HCT116 (cell line): Measurements from ENCODE around the gene SOX6. TPM values are rescaled to one million over a fixed set of nuclear protein-coding genes. Genes with fewer than 3 reads are reported as not detected.

Experiments used
- ATAC-seq: fragments of 200-7000 bp; cut with Tn5 transposase; 2 replicates; pipeline ENCODE4 v1.9.1; 2020; ENCODE audit warnings: mild to moderate bottlenecking, moderate library complexity
- BruUV-seq: library from RNA; stranded (reverse); fragments of 400-500 nt; replicated peaks from 2 replicates; lab custom pipeline; 2021; lab: Mats Ljungman, UMichigan
- CTCF ChIA-PET: fragments of 300-600 bp; sonication (Branson Sonifier 250); formaldehyde crosslinking; loops from one replicate; lab custom pipeline; 2021; ENCODE audit warnings: antibody characterized with exemption; lab: Charles Lee
- POLR2A ChIA-PET: fragments of 300-600, 350-600 bp; sonication (Branson Sonifier 250); formaldehyde crosslinking; loops from one replicate; lab custom pipeline; 2021; ENCODE audit warnings: antibody characterized with exemption; lab: Charles Lee
- RAD21 ChIA-PET, 2 experiments: fragments of 300-600 bp; sonication (Branson Sonifier 250); formaldehyde crosslinking; loops; one replicate each; lab custom pipeline; 2023; ENCODE audit warnings: low total read pairs in 2 of 2; ENCODE audit not compliant: uncharacterized antibody in 2 of 2, unreplicated experiment in 2 of 2, low non-redundant PET in 1 of 2; lab: Charles Lee
- DNase-seq: peaks from one replicate; pipeline ENCODE4 v3.0.0-alpha.2; 2010; ENCODE audit warnings: low read depth, low spot score
- H2AFZ ChIP-seq: fragments of 200-600 bp; shearing (Covaris generic), sonication (generic); 2 replicates; pipeline ENCODE4 v1.6.1; 2017; ENCODE audit warnings: low read depth, mixed run types, mixed read lengths, antibody characterized with exemption, low read length; ENCODE audit not compliant: poor library complexity, severe bottlenecking
- H3K27ac ChIP-seq: 2 replicates; pipeline ENCODE4 v1.5.1; 2012; ENCODE audit warnings: low read depth, low read length
- H3K27me3 ChIP-seq: fragments of 200-600 bp; sonication (generic); 2 replicates; pipeline ENCODE4 v1.6.1; 2016; ENCODE audit warnings: mixed run types, low read length, mixed read lengths; ENCODE audit not compliant: insufficient read depth
- H3K36me3 ChIP-seq, 2 experiments: fragments of 200-500 bp in 1 of 2; fragments of 200-600 bp in 1 of 2; sonication (Bioruptor generic) in 1 of 2; sonication (generic) in 1 of 2; 2 replicates each; pipeline versions ENCODE4 v1.5.1 to v1.6.1; 2014 to 2016; ENCODE audit warnings: low read length in 2 of 2, inconsistent platforms in 1 of 2, mixed read lengths in 1 of 2, mixed run types in 1 of 2; ENCODE audit not compliant: insufficient read depth in 2 of 2, control insufficient read depth in 1 of 2
- H3K4me1 ChIP-seq, 2 experiments: fragments of 200-600 bp in 1 of 2; sonication (generic) in 1 of 2; 2 replicates each; pipeline versions ENCODE4 v1.5.1 to v1.6.1; 2012 to 2017; ENCODE audit warnings: low read length in 2 of 2, inconsistent platforms in 1 of 2, mild to moderate bottlenecking in 1 of 2, mixed read lengths in 1 of 2, mixed run types in 1 of 2, moderate library complexity in 1 of 2; ENCODE audit not compliant: insufficient read depth in 2 of 2, control insufficient read depth in 1 of 2
- H3K4me2 ChIP-seq: fragments of 200-600 bp; sonication (generic); 2 replicates; pipeline ENCODE4 v1.6.1; 2017; ENCODE audit warnings: mixed run types, low read length, mixed read lengths
- H3K4me3 ChIP-seq, 2 experiments: fragments of 200-600 bp in 1 of 2; sonication (generic) in 1 of 2; replicated peaks in 1 of 2; 2 replicates each; pipeline ENCODE4 v1.5.1; 2011 to 2016; ENCODE audit warnings: low read length in 2 of 2, control low read depth in 1 of 2, low read depth in 1 of 2, mild to moderate bottlenecking in 1 of 2, mixed read lengths in 1 of 2, mixed run types in 1 of 2
- H3K79me2 ChIP-seq: fragments of 200-600 bp; sonication (generic); 2 replicates; pipeline ENCODE4 v1.6.1; 2017; ENCODE audit warnings: mild to moderate bottlenecking, mixed run types, low read length, moderate library complexity, mixed read lengths; ENCODE audit not compliant: insufficient read depth
- H3K9ac ChIP-seq: fragments of 200-600 bp; sonication (generic); 2 replicates; pipeline ENCODE4 v1.6.1; 2016; ENCODE audit warnings: low read length, mixed read lengths
- H3K9me2 ChIP-seq: fragments of 200-600 bp; sonication (generic), shearing (Covaris generic); 2 replicates; pipeline ENCODE4 v1.6.1; 2017; ENCODE audit warnings: mixed run types, mild to moderate bottlenecking, moderate library complexity; ENCODE audit not compliant: insufficient read depth
- H3K9me3 ChIP-seq, 2 experiments: fragments of 200-500 bp in 1 of 2; fragments of 200-600 bp in 1 of 2; sonication (Bioruptor generic) in 1 of 2; sonication (generic) in 1 of 2; 2 replicates each; pipeline ENCODE4 v1.6.1; 2014 to 2017; ENCODE audit warnings: low read length in 2 of 2, mixed read lengths in 2 of 2, inconsistent platforms in 1 of 2, low read depth in 1 of 2, mild to moderate bottlenecking in 1 of 2, mixed run types in 1 of 2, moderate library complexity in 1 of 2; ENCODE audit not compliant: control insufficient read depth in 1 of 2, insufficient read depth in 1 of 2
- H4K20me1 ChIP-seq: fragments of 200-600 bp; sonication (generic), shearing (Covaris generic); 2 replicates; pipeline ENCODE4 v1.6.1; 2017; ENCODE audit warnings: mixed run types, mild to moderate bottlenecking, moderate library complexity; ENCODE audit not compliant: insufficient read depth
- EGR1 ChIP-seq: IDR thresholded peaks from 2 replicates; pipeline ENCODE4 v1.6.1; 2012; ENCODE audit warnings: low read depth
- POLR2A ChIP-seq: IDR thresholded peaks from 2 replicates; pipeline ENCODE4 v1.7.0; 2011; ENCODE audit warnings: borderline replicate concordance; ENCODE audit not compliant: insufficient read depth, insufficient read length; ENCODE audit errors: extremely low read depth
- SIN3A ChIP-seq: IDR thresholded peaks from 2 replicates; pipeline ENCODE4 v1.6.1; 2012; ENCODE audit warnings: low read depth
- SRF ChIP-seq: IDR thresholded peaks from 2 replicates; pipeline ENCODE4 v1.6.1; 2012; ENCODE audit warnings: low read depth
- ZNF274 ChIP-seq: fragments of 200-500 bp; sonication (Bioruptor generic); IDR thresholded peaks from 2 replicates; pipeline ENCODE4 v1.6.1; 2014; ENCODE audit warnings: mild to moderate bottlenecking, low read depth, low read length, inconsistent platforms
- intact Hi-C: fragments of 100-400 bp; cut with micrococcal nuclease; formaldehyde crosslinking; loops from 2 replicates; pipeline ENCODE4 v1.10.0; 2022
- total RNA-seq: library from RNA; stranded (reverse); gene quantifications from one replicate; pipeline ENCODE4 v1.2.1, GENCODE V29; 2021; ENCODE audit not compliant: unreplicated experiment
- TF ChIP-seq, protein P1 (sequence below), 3 experiments: fragments of 200-600 bp in 1 of 3; sonication (generic) in 1 of 3; IDR thresholded peaks in 2 of 3; conservative IDR thresholded peaks in 1 of 3; 2 replicates each; pipeline ENCODE4 v1.5.1; 2012 to 2017; ENCODE audit warnings: low read depth in 2 of 3, low read length in 2 of 3, antibody characterized with exemption in 1 of 3, borderline replicate concordance in 1 of 3, control low read depth in 1 of 3, mild to moderate bottlenecking in 1 of 3, mixed read lengths in 1 of 3, mixed run types in 1 of 3, moderate library complexity in 1 of 3; ENCODE audit not compliant: insufficient read depth in 1 of 3

SOX6 gene
- total RNA-seq, 1 experiment from 2014 or later, result 0.81 TPM

DNA sequence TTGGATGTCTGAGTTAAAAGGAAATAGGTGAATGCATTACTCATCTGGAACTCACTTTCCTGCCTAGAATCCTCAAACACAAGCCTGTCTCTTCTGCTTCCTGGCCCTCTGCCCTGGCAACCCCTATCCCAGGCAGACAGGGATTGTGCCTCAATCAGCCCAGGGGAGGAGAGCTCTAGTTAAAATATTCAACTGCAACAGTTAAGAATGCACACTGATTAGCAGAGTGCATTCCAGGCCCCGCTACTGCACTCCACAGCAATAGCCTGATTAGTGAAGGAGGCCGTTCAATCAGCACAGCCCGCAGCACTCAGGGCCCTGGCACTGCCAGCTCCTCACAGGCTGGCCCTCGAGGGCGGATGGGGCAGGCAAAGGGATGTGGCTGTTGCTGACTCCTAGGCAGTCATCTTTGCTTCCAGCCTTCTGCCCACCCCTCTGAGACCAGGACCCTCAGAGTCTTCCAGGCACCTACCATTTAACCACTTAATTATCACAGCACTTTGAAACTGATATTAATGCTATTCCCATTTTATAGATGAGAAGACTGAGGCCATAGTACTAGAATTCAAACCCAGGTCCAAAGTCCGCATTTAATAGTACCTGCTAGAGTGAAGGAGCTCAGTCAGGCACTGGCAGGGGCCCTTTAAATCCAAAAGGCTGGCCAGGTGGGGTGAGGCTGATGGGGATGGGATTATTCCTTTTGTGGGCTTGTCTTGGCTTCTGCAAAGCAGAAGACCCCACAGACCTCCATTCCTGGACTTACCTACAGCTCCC, 435.3 kb downstream of the SOX6 start:
- POLR2A ChIA-PET, result no interaction called here
- Histone ChIP-seq H3K4me2 (no peak overlapping the region), H3K4me1 (no peaks in the 10 kb centered on the region), H3K4me3 (no peak overlapping the region), H3K9me3 (no peaks in the 10 kb centered on the region)
- RAD21 ChIA-PET, result no interaction called here
- TF ChIP-seq, protein P1, sequence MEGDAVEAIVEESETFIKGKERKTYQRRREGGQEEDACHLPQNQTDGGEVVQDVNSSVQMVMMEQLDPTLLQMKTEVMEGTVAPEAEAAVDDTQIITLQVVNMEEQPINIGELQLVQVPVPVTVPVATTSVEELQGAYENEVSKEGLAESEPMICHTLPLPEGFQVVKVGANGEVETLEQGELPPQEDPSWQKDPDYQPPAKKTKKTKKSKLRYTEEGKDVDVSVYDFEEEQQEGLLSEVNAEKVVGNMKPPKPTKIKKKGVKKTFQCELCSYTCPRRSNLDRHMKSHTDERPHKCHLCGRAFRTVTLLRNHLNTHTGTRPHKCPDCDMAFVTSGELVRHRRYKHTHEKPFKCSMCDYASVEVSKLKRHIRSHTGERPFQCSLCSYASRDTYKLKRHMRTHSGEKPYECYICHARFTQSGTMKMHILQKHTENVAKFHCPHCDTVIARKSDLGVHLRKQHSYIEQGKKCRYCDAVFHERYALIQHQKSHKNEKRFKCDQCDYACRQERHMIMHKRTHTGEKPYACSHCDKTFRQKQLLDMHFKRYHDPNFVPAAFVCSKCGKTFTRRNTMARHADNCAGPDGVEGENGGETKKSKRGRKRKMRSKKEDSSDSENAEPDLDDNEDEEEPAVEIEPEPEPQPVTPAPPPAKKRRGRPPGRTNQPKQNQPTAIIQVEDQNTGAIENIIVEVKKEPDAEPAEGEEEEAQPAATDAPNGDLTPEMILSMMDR (IDR thresholded peaks at IDR 0.05 in 2 of 3, conservative IDR thresholded peaks at IDR 0.05 in 1 of 3; ENCODE audit: borderline replicate concordance in 1 of 3, insufficient read depth in 1 of 3, low read depth in 2 of 3, low read length in 2 of 3), result no peak
- TF ChIP-seq SRF (no peak), ZNF274 (no peak)
- TF ChIP-seq, all 23 proteins: peak for 0
- CTCF ChIA-PET, result interaction anchor here (1.0 kb wide), 1 partner anchor 68 kb away, joined by 3 read pairs; no protein-coding TSS in a partner anchor
- no TSS peak for BruUV-seq
- peaks cover 13% of the 10 kb centered on the region; the same call in 1 of the 2 replicates for H3K27me3 ChIP-seq
- H2AFZ ChIP-seq, result no peak overlapping the region
- DNase-seq (no peak), ATAC-seq (no peak)
- H3K9me2 ChIP-seq, result no peaks in the 10 kb centered on the region
- intact Hi-C loops, result no loop called here
- H3K27ac ChIP-seq, result no peak overlapping the region
- no peaks in the 10 kb centered on the region for H3K79me2 ChIP-seq
- no peak overlapping the region for H3K9ac ChIP-seq
- no peaks in the 10 kb centered on the region for H3K36me3 ChIP-seq
- no peaks in the 10 kb centered on the region for H4K20me1 ChIP-seq

DNA sequence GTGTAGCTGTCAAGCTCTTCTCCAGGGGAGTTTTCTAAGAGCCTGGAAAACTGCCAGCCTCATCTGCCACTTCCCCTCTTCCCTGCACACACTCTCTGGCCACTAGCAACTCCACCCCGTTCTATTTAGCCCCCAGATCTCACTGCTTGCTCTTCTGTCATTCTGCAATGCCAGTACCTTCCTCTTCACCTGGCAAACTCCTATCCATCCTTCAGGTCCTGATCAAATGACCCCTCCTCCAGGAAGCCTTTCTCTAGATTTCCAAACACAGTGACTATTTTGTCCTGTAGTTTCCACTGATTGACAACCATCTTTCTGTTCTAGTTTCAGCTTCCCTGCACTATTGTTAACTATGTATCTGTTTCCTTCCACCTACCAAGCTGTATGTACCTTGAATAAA, 437.7 kb downstream of the SOX6 start:
- BruUV-seq, result no TSS peak
- Histone ChIP-seq H3K79me2 (no peaks in the 10 kb centered on the region), H3K9me3 (no peaks in the 10 kb centered on the region), H3K9ac (no peak overlapping the region), H3K4me2 (no peak overlapping the region), H3K27ac (no peak overlapping the region), H3K36me3 (no peaks in the 10 kb centered on the region), H3K4me1 (no peaks in the 10 kb centered on the region), H3K27me3 (peaks cover 19% of the 10 kb centered on the region; the same call in 1 of the 2 replicates), H3K9me2 (no peaks in the 10 kb centered on the region), H3K4me3 (no peak overlapping the region), H2AFZ (no peak overlapping the region), H4K20me1 (no peaks in the 10 kb centered on the region)
- ATAC-seq, result no peak
- ChIA-PET RAD21 (no interaction called here), POLR2A (no interaction called here), CTCF (interaction anchor here (1.1 kb wide), 1 partner anchor 66 kb away, joined by 3 read pairs; no protein-coding TSS in a partner anchor)
- intact Hi-C loops, result no loop called here
- DNase-seq, result no peak
- no peak for TF ChIP-seq POLR2A
- no peak for TF ChIP-seq EGR1
- TF ChIP-seq SIN3A, result no peak
